GM19438 (cell line): ENCODE data around the gene KRT76.
"Not testable (repeated sequence)": the region's sequence is repeated elsewhere in the genome, so short reads cannot be mapped to it uniquely, and the experiment has no call there.

Experiments used
- ATAC-seq: cut with Tn5 transposase; IDR thresholded peaks from one replicate; pipeline ENCODE4 v1.9.1; 2021; ENCODE audit warnings: low read depth; ENCODE audit not compliant: unreplicated experiment

The KRT76 gene

GRCh38 chr12:52765702-52766101, 11.4 kb downstream of the KRT76 start:
- ATAC-seq = no peak

GRCh38 chr12:52763991-52764390, 13.2 kb downstream of the KRT76 start:
- no peak for ATAC-seq

GRCh38 chr12:52763036-52763659, 14.0 kb downstream of the KRT76 start:
- ATAC-seq = no peak

GRCh38 chr12:52761802-52762201, 15.3 kb downstream of the KRT76 start:
- no peak for ATAC-seq

GRCh38 chr12:52761218-52761617, 15.9 kb downstream of the KRT76 start:
- not testable (repeated sequence) for ATAC-seq

- ATAC-seq = no peak
Measured at GRCh38 chr12:52760623-52761022, 16.5 kb downstream of the KRT76 start.

- ATAC-seq = no peak
Measured at GRCh38 chr12:52759695-52760094, 17.4 kb downstream of the KRT76 start.

- ATAC-seq = no peak
Measured at GRCh38 chr12:52759218-52759617, 17.9 kb downstream of the KRT76 start.

- no peak for ATAC-seq
Measured at GRCh38 chr12:52757449-52758176, 19.5 kb downstream of the KRT76 start.

GRCh38 chr12:52756281-52756960, 20.7 kb downstream of the KRT76 start:
- ATAC-seq = no peak

- ATAC-seq = no peak
Measured at GRCh38 chr12:52755533-52755932, 21.6 kb downstream of the KRT76 start.

GRCh38 chr12:52754135-52754534, 23.0 kb downstream of the KRT76 start:
- ATAC-seq = no peak

GRCh38 chr12:52753283-52753682, 23.9 kb downstream of the KRT76 start:
- ATAC-seq = no peak

- ATAC-seq = no peak
Measured at GRCh38 chr12:52752516-52752915, 24.6 kb downstream of the KRT76 start.

- ATAC-seq = no peak
Measured at GRCh38 chr12:52751795-52752194, 25.4 kb downstream of the KRT76 start.

- not testable (repeated sequence) for ATAC-seq
Measured at GRCh38 chr12:52750532-52750931, 26.6 kb downstream of the KRT76 start.

- no peak for ATAC-seq
Measured at GRCh38 chr12:52749827-52750226, 27.3 kb downstream of the KRT76 start.

GRCh38 chr12:52748578-52748977, 28.6 kb downstream of the KRT76 start:
- ATAC-seq = no peak

- no peak for ATAC-seq
Measured at GRCh38 chr12:52745554-52745953, 31.6 kb downstream of the KRT76 start.

GRCh38 chr12:52744493-52745156, 32.5 kb downstream of the KRT76 start:
- ATAC-seq = no peak

GRCh38 chr12:52742822-52743457, 34.2 kb downstream of the KRT76 start:
- ATAC-seq = no peak
